Activated CD8-positive, alpha-beta memory T cell treated with anti-CD3 and anti-CD28 coated beads, Interleukin-2, amount 50 U/mL, for 24 hours (primary cell): Measurements from ENCODE around the gene FOLH1.
"Not testable (repeated sequence)": the region's sequence is repeated elsewhere in the genome, so short reads cannot be mapped to it uniquely, and the experiment has no call there.

ENCODE experiments used
- DNase-seq: peaks from one replicate; pipeline ENCODE4 v3.0.0-alpha.2; 2020; ENCODE audit errors: extremely low read depth

The FOLH1 gene

GRCh38 chr11:49177936-49178335 lies 30.5 kb downstream of the FOLH1 start:
- DNase-seq = not testable (repeated sequence)

- not testable (repeated sequence) for DNase-seq
Measured at GRCh38 chr11:49175378-49175777, 33.0 kb downstream of the FOLH1 start.

- DNase-seq = not testable (repeated sequence)
Measured at GRCh38 chr11:49174691-49175366, 33.6 kb downstream of the FOLH1 start.

GRCh38 chr11:49171613-49172012 lies 36.8 kb downstream of the FOLH1 start:
- DNase-seq = not testable (repeated sequence)

- DNase-seq = not testable (repeated sequence)
Measured at GRCh38 chr11:49169579-49169978, 38.8 kb downstream of the FOLH1 start.

- not testable (repeated sequence) for DNase-seq
Measured at GRCh38 chr11:49168992-49169391, 39.4 kb downstream of the FOLH1 start.

GRCh38 chr11:49151211-49151610 lies 57.2 kb downstream of the FOLH1 start:
- no peak for DNase-seq

- not testable (repeated sequence) for DNase-seq
Measured at GRCh38 chr11:49102356-49102755, 106.0 kb downstream of the FOLH1 start.
